HepG2 (cell line): Measurements from ENCODE around the gene IMP3. TPM values are rescaled to one million over a fixed set of nuclear protein-coding genes. Genes with fewer than 3 reads are reported as not detected.

ENCODE experiments used
- BHLHE40 ChIP-seq: IDR thresholded peaks from 2 replicates; pipeline ENCODE4 v1.6.1; 2011; ENCODE audit warnings: low read length, improper control_type of control experiment
- GATAD2A ChIP-seq: IDR thresholded peaks from 2 replicates; pipeline ENCODE4 v1.6.1; 2016
- HNF4G ChIP-seq, 2 experiments: sonication (generic) in 1 of 2; formaldehyde crosslinking in 1 of 2; IDR thresholded peaks; 2 replicates each; pipeline versions ENCODE4 v1.4.0 to v1.6.1; 2011 to 2020; ENCODE audit warnings: borderline replicate concordance in 2 of 2, low read depth in 2 of 2, mild to moderate bottlenecking in 2 of 2, low read length in 1 of 2, missing genetic modification reagents in 1 of 2, moderate library complexity in 1 of 2
- KAT7 ChIP-seq: IDR thresholded peaks from 2 replicates; pipeline ENCODE4 v1.6.1; 2018; ENCODE audit warnings: borderline replicate concordance, missing compliant biosample characterization
- KLF15 ChIP-seq: sonication (generic); formaldehyde crosslinking; IDR thresholded peaks from 2 replicates; pipeline ENCODE4 v1.8.1; 2023; ENCODE audit warnings: borderline replicate concordance, mild to moderate bottlenecking, inconsistent platforms, missing genetic modification reagents, mixed read lengths
- LCORL ChIP-seq, 2 experiments: fragments of 450-650 bp in 1 of 2; sonication (generic) in 1 of 2; formaldehyde crosslinking in 1 of 2; IDR thresholded peaks; 2 replicates each; pipeline versions ENCODE4 v1.5.0 to v1.6.1; 2017 to 2020; ENCODE audit warnings: antibody characterized with exemption in 1 of 2, missing genetic modification reagents in 1 of 2
- MZF1 ChIP-seq: sonication (generic); formaldehyde crosslinking; IDR thresholded peaks from 2 replicates; pipeline ENCODE4 v1.8.1; 2023; ENCODE audit warnings: mild to moderate bottlenecking, missing genetic modification reagents, borderline replicate concordance
- ZNF317 ChIP-seq: sonication (generic); formaldehyde crosslinking; IDR thresholded peaks from 2 replicates; pipeline ENCODE4 v1.5.0; 2020; ENCODE audit warnings: mild to moderate bottlenecking, missing genetic modification reagents
- ZNF34 ChIP-seq: sonication (generic); formaldehyde crosslinking; IDR thresholded peaks from 2 replicates; pipeline ENCODE4 v1.4.0; 2020; ENCODE audit warnings: mild to moderate bottlenecking, missing genetic modification reagents, borderline replicate concordance
- ZNF431 ChIP-seq: sonication (generic); formaldehyde crosslinking; IDR thresholded peaks from 2 replicates; pipeline ENCODE4 v1.9.0; 2022; ENCODE audit warnings: missing genetic modification reagents, low read depth, mild to moderate bottlenecking, borderline replicate concordance
- ZNF546 ChIP-seq: sonication (generic); formaldehyde crosslinking; conservative IDR thresholded peaks from 2 replicates; pipeline ENCODE4 v1.8.1; 2023; ENCODE audit warnings: mild to moderate bottlenecking, missing genetic modification reagents
- ZNF710 ChIP-seq: sonication (generic); formaldehyde crosslinking; IDR thresholded peaks from 2 replicates; pipeline ENCODE4 v1.5.0; 2020; ENCODE audit warnings: mild to moderate bottlenecking, missing genetic modification reagents, borderline replicate concordance
- polyA plus RNA-seq, 8 experiments: library from polyadenylated mRNA; depleted of rRNA in 3 of 8; stranded (reverse) in 7 of 8; unstranded in 1 of 8; fragments of >200 nt; fragmentation: Illumina TruSeq in 4 of 8; extraction: Trizol in 4 of 8; gene quantifications; 2 replicates each; pipeline versions ENCODE4 v1.2.1 to v1.2.3, GENCODE V29; 2011 to 2016; ENCODE audit warnings: low read depth in 4 of 8, missing spikeins in 1 of 8, mixed read lengths in 1 of 8; ENCODE audit not compliant: insufficient read depth in 1 of 8
- total RNA-seq, 5 experiments: library from RNA; depleted of rRNA; stranded (reverse); fragments of >200 nt; fragmentation: Illumina TruSeq; extraction: Trizol; gene quantifications; 2 replicates each; pipeline ENCODE4 v1.2.3, GENCODE V29; 2016; ENCODE audit warnings: low read depth in 1 of 5
- TF ChIP-seq, protein P1 (sequence below): sonication (generic); formaldehyde crosslinking; IDR thresholded peaks from 2 replicates; pipeline ENCODE4 v1.4.0; 2020; ENCODE audit warnings: mild to moderate bottlenecking, missing genetic modification reagents, borderline replicate concordance
- TF ChIP-seq, protein P2 (sequence below): sonication (generic); formaldehyde crosslinking; IDR thresholded peaks from 2 replicates; pipeline ENCODE4 v1.8.1; 2023; ENCODE audit warnings: missing genetic modification reagents, inconsistent platforms, borderline replicate concordance
- TF ChIP-seq, protein P3 (sequence below): sonication (generic); formaldehyde crosslinking; IDR thresholded peaks from 2 replicates; pipeline ENCODE4 v1.5.1; 2020; ENCODE audit warnings: missing genetic modification reagents, mild to moderate bottlenecking, borderline replicate concordance
- TF ChIP-seq, protein P4 (sequence below): sonication (generic); formaldehyde crosslinking; IDR thresholded peaks from 2 replicates; pipeline ENCODE4 v1.4.0; 2020; ENCODE audit warnings: mild to moderate bottlenecking, low read depth, missing genetic modification reagents

IMP3 gene
- total and polyA plus RNA-seq, 2 of the 13 experiments (the other 11 are each of a cell fraction or from before 2014, with no cell fraction given), result 38.3 to 143 TPM

DNA sequence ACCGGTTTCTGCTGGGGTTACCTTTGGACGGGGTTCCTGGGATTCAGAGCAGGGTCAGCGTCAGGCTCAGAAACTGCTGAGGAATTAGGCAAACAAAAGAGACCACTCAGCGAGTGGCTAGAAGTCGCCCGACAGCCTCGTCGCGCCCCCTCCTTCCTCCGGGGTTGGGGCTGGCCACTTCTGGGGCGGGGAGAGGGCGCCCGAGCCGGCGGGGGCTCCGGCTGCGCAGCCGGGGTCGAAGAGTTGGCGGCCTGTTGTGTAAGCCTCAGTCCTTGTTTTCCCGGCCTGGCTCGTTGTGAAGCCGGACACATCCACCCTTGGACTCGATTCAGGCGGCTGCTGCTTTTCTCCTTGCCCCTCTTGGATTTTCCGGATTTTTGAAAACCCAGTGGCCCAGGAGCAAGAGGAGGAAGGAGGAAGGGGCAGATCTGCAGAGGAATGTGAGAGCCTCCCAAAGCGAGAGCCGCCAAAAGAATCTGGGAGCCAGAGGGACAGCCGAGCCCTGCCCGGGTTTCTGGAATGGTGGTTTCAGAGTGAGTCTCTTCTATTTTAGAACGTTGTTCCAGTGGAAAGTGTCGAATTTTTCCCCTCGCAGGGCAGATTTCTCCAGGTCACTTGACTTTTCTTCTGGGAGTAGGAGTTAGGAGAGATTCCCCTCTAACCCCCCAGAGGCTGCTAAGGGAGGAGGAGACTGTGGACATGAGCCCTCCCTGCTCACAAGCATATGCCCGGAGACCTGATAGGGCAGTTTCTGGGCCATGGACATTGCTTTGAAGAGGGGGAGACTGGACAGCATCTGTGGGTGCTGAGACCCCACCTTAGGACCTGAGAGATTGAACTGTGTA is 8.4 kb upstream of the IMP3 start (continued):
- no peak for TF ChIP-seq ZNF710 (CRISPR knock-in tag)
- TF ChIP-seq, protein P1, sequence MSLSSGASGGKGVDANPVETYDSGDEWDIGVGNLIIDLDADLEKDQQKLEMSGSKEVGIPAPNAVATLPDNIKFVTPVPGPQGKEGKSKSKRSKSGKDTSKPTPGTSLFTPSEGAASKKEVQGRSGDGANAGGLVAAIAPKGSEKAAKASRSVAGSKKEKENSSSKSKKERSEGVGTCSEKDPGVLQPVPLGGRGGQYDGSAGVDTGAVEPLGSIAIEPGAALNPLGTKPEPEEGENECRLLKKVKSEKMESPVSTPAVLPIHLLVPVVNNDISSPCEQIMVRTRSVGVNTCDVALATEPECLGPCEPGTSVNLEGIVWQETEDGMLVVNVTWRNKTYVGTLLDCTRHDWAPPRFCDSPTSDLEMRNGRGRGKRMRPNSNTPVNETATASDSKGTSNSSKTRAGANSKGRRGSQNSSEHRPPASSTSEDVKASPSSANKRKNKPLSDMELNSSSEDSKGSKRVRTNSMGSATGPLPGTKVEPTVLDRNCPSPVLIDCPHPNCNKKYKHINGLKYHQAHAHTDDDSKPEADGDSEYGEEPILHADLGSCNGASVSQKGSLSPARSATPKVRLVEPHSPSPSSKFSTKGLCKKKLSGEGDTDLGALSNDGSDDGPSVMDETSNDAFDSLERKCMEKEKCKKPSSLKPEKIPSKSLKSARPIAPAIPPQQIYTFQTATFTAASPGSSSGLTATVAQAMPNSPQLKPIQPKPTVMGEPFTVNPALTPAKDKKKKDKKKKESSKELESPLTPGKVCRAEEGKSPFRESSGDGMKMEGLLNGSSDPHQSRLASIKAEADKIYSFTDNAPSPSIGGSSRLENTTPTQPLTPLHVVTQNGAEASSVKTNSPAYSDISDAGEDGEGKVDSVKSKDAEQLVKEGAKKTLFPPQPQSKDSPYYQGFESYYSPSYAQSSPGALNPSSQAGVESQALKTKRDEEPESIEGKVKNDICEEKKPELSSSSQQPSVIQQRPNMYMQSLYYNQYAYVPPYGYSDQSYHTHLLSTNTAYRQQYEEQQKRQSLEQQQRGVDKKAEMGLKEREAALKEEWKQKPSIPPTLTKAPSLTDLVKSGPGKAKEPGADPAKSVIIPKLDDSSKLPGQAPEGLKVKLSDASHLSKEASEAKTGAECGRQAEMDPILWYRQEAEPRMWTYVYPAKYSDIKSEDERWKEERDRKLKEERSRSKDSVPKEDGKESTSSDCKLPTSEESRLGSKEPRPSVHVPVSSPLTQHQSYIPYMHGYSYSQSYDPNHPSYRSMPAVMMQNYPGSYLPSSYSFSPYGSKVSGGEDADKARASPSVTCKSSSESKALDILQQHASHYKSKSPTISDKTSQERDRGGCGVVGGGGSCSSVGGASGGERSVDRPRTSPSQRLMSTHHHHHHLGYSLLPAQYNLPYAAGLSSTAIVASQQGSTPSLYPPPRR (CRISPR knock-in tag), result peak; percentile 9; the same call in 1 of the 2 replicates
- no peak for TF ChIP-seq HNF4G (IDR thresholded peaks at IDR 0.05; ENCODE audit: borderline replicate concordance, low read depth, low read length)
- no peak; the same call in none of the 2 replicates for TF ChIP-seq HNF4G (CRISPR knock-in tag; IDR thresholded peaks at IDR 0.05; ENCODE audit: borderline replicate concordance, low read depth)
- no peak for TF ChIP-seq ZNF431 (CRISPR knock-in tag)
- TF ChIP-seq ZNF34 (CRISPR knock-in tag), result no peak
- TF ChIP-seq, protein P2, sequence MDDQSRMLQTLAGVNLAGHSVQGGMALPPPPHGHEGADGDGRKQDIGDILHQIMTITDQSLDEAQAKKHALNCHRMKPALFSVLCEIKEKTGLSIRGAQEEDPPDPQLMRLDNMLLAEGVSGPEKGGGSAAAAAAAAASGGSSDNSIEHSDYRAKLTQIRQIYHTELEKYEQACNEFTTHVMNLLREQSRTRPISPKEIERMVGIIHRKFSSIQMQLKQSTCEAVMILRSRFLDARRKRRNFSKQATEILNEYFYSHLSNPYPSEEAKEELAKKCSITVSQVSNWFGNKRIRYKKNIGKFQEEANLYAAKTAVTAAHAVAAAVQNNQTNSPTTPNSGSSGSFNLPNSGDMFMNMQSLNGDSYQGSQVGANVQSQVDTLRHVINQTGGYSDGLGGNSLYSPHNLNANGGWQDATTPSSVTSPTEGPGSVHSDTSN (CRISPR knock-in tag), result no peak
- TF ChIP-seq, protein P3, sequence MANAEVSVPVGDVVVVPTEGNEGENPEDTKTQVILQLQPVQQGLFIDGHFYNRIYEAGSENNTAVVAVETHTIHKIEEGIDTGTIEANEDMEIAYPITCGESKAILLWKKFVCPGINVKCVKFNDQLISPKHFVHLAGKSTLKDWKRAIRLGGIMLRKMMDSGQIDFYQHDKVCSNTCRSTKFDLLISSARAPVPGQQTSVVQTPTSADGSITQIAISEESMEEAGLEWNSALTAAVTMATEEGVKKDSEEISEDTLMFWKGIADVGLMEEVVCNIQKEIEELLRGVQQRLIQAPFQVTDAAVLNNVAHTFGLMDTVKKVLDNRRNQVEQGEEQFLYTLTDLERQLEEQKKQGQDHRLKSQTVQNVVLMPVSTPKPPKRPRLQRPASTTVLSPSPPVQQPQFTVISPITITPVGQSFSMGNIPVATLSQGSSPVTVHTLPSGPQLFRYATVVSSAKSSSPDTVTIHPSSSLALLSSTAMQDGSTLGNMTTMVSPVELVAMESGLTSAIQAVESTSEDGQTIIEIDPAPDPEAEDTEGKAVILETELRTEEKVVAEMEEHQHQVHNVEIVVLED (CRISPR knock-in tag), result no peak
- TF ChIP-seq GATAD2A (CRISPR knock-in tag), result no peak
- 0 out of 2 replicates have a peak, but pooled peaks have one; percentile 45 for TF ChIP-seq ZNF317
- TF ChIP-seq LCORL (IDR thresholded peaks at IDR 0.05), result no peak
- peak; percentile 0; the same call in 1 of the 2 replicates for TF ChIP-seq LCORL (CRISPR knock-in tag; IDR thresholded peaks at IDR 0.05)
- TF ChIP-seq, protein P4, sequence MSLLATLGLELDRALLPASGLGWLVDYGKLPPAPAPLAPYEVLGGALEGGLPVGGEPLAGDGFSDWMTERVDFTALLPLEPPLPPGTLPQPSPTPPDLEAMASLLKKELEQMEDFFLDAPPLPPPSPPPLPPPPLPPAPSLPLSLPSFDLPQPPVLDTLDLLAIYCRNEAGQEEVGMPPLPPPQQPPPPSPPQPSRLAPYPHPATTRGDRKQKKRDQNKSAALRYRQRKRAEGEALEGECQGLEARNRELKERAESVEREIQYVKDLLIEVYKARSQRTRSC (CRISPR knock-in tag), result no peak
- TF ChIP-seq KLF15 (CRISPR knock-in tag), result no peak
- TF ChIP-seq KAT7 (CRISPR knock-in tag), result no peak
- TF ChIP-seq MZF1 (CRISPR knock-in tag), result no peak
- no peak for TF ChIP-seq BHLHE40
- TF ChIP-seq ZNF546 (CRISPR knock-in tag), result no peak
